Measurements from ENCODE around the gene MBP. TPM values are rescaled to one million over a fixed set of nuclear protein-coding genes. Genes with fewer than 3 reads are reported as not detected.

The MBP gene
- total RNA-seq, 1 donor from 2014 or later: 14.5 TPM

GRCh38 chr18:77035380-77036187, 97.0 kb downstream of the MBP start:
- DNase-seq (ENCODE audit: extremely low spot score, unreplicated experiment): no peak
- no peaks in the 10 kb centered on the region for H3K9me3 Mint-ChIP-seq

GRCh38 chr18:77033575-77033974, 99.0 kb downstream of the MBP start:
- no peak for TF ChIP-seq CTCF (conservative IDR thresholded peaks at IDR 0.05)
- Mint-ChIP-seq H3K9me3 (no peaks in the 10 kb centered on the region), H3K4me3 (no peak overlapping the region), H3K27me3 (no peaks in the 10 kb centered on the region), H3K27ac (no peak overlapping the region), H3K4me1 (ENCODE audit: unreplicated experiment) (peaks cover 16% of the 10 kb centered on the region), H3K36me3 (peaks cover 13% of the 10 kb centered on the region)
- no peak for DNase-seq (ENCODE audit: extremely low spot score, unreplicated experiment)

More at GRCh38 chr18:77035380-77036187, 97.0 kb downstream of the MBP start:
- no peak overlapping the region for H3K4me3 Mint-ChIP-seq
- H3K4me1 Mint-ChIP-seq (ENCODE audit: unreplicated experiment): peaks cover 22% of the 10 kb centered on the region
- no peaks in the 10 kb centered on the region for H3K27me3 Mint-ChIP-seq
- no peak overlapping the region for H3K27ac Mint-ChIP-seq
- TF ChIP-seq CTCF (conservative IDR thresholded peaks at IDR 0.05): no peak
- H3K36me3 Mint-ChIP-seq: peaks cover 5% of the 10 kb centered on the region

- TF ChIP-seq CTCF (conservative IDR thresholded peaks at IDR 0.05): no peak
- H3K36me3 Mint-ChIP-seq: peaks cover 13% of the 10 kb centered on the region
- no peak for DNase-seq (ENCODE audit: extremely low spot score, unreplicated experiment)
- H3K9me3 Mint-ChIP-seq: no peaks in the 10 kb centered on the region
- H3K4me1 Mint-ChIP-seq (ENCODE audit: unreplicated experiment): peaks cover 16% of the 10 kb centered on the region
- H3K27ac Mint-ChIP-seq: no peak overlapping the region
- no peaks in the 10 kb centered on the region for H3K27me3 Mint-ChIP-seq
- H3K4me3 Mint-ChIP-seq: no peak overlapping the region
Observed at GRCh38 chr18:77032181-77032701, 100.3 kb downstream of the MBP start.

- no peak for TF ChIP-seq CTCF (conservative IDR thresholded peaks at IDR 0.05)
Observed at GRCh38 chr18:77031662-77032061, 100.9 kb downstream of the MBP start.

GRCh38 chr18:77030201-77030600, 102.4 kb downstream of the MBP start:
- Mint-ChIP-seq H3K27ac (no peak overlapping the region), H3K36me3 (peaks cover 13% of the 10 kb centered on the region), H3K4me3 (no peak overlapping the region), H3K4me1 (ENCODE audit: unreplicated experiment) (peaks cover 9% of the 10 kb centered on the region), H3K27me3 (no peaks in the 10 kb centered on the region), H3K9me3 (no peaks in the 10 kb centered on the region)
- DNase-seq (ENCODE audit: extremely low spot score, unreplicated experiment): no peak
- no peak for TF ChIP-seq CTCF (conservative IDR thresholded peaks at IDR 0.05)

More at GRCh38 chr18:77031662-77032061, 100.9 kb downstream of the MBP start:
- no peaks in the 10 kb centered on the region for H3K27me3 Mint-ChIP-seq
- H3K36me3 Mint-ChIP-seq: peaks cover 13% of the 10 kb centered on the region
- peaks cover 16% of the 10 kb centered on the region for H3K4me1 Mint-ChIP-seq (ENCODE audit: unreplicated experiment)
- H3K27ac Mint-ChIP-seq: no peak overlapping the region
- H3K9me3 Mint-ChIP-seq: no peaks in the 10 kb centered on the region
- H3K4me3 Mint-ChIP-seq: no peak overlapping the region
- no peak for DNase-seq (ENCODE audit: extremely low spot score, unreplicated experiment)
